Endothelial cell (in vitro differentiated cells): ENCODE measurements around the gene TYRO3. TPM values are rescaled to one million over a fixed set of nuclear protein-coding genes. Genes with fewer than 3 reads are reported as not detected.
"Not testable (repeated sequence)": the region's sequence is repeated elsewhere in the genome, so short reads cannot be mapped to it uniquely, and the experiment has no call there.

Experiments used
- DNase-seq: peaks from one replicate; pipeline ENCODE4 v3.0.0; 2021; ENCODE audit warnings: low spot score
- H3K27ac Mint-ChIP-seq: one replicate; pipeline ENCODE4 v1.8.0; 2021; ENCODE audit warnings: mixed read lengths, inconsistent platforms; ENCODE audit not compliant: unreplicated experiment
- H3K27me3 Mint-ChIP-seq: one replicate; pipeline ENCODE4 v1.8.0; 2021; ENCODE audit warnings: mild to moderate bottlenecking, moderate library complexity, mixed read lengths, inconsistent platforms; ENCODE audit not compliant: unreplicated experiment
- H3K36me3 Mint-ChIP-seq: one replicate; pipeline ENCODE4 v1.8.0; 2021; ENCODE audit warnings: mild to moderate bottlenecking, low read depth, mixed read lengths, inconsistent platforms; ENCODE audit not compliant: unreplicated experiment
- H3K4me1 Mint-ChIP-seq: one replicate; pipeline ENCODE4 v1.8.0; 2021; ENCODE audit warnings: mild to moderate bottlenecking, mixed read lengths, inconsistent platforms; ENCODE audit not compliant: unreplicated experiment
- H3K4me3 Mint-ChIP-seq: one replicate; pipeline ENCODE4 v1.8.0; 2021; ENCODE audit warnings: mild to moderate bottlenecking, mixed read lengths, inconsistent platforms; ENCODE audit not compliant: unreplicated experiment
- H3K9me3 Mint-ChIP-seq: one replicate; pipeline ENCODE4 v1.8.0; 2021; ENCODE audit warnings: mixed read lengths, inconsistent platforms; ENCODE audit not compliant: unreplicated experiment
- total RNA-seq: library from RNA; stranded (reverse); fragmentation: NEBNext Ultra II Directional; extraction: Animal tissue kit (Norgen Biotek cat#: 25700); gene quantifications from one replicate; pipeline ENCODE4 v1.2.1, GENCODE V29; 2021; ENCODE audit not compliant: unreplicated experiment
- TF ChIP-seq, protein P1 (sequence below): fragments of 200-600 bp; sonication (generic); IDR thresholded peaks from one replicate; pipeline ENCODE4 v1.5.0; 2021; ENCODE audit warnings: antibody characterized with exemption; ENCODE audit not compliant: unreplicated experiment

TYRO3 gene
- total RNA-seq, 1 donor from 2014 or later = 115 TPM

DNA sequence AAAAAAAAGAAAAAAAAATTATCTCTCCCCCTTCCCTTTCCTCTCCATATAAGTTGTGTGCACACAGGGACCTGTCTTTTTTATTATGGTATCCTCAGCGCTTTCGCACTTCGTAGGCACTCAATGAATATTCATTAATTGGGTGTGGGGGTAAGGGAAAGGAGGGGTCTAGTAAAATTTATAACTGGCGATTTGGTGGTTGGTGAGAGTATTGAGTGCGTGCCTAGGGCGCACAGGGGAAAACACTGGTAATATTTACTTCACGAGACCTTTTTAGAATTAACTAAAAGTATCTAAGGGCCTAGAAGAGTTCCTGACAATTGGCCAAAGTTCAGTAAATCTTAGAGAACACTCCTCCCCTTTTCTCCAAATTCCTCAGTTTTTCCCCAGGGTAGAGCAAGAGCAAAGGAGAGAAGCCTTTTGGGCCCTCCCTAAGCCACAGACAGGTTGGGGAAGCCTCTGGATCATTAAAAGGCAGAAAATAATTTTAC, 25.7 kb downstream of the TYRO3 start:
- H3K27ac Mint-ChIP-seq = no peak overlapping the region
- TF ChIP-seq, protein P1, sequence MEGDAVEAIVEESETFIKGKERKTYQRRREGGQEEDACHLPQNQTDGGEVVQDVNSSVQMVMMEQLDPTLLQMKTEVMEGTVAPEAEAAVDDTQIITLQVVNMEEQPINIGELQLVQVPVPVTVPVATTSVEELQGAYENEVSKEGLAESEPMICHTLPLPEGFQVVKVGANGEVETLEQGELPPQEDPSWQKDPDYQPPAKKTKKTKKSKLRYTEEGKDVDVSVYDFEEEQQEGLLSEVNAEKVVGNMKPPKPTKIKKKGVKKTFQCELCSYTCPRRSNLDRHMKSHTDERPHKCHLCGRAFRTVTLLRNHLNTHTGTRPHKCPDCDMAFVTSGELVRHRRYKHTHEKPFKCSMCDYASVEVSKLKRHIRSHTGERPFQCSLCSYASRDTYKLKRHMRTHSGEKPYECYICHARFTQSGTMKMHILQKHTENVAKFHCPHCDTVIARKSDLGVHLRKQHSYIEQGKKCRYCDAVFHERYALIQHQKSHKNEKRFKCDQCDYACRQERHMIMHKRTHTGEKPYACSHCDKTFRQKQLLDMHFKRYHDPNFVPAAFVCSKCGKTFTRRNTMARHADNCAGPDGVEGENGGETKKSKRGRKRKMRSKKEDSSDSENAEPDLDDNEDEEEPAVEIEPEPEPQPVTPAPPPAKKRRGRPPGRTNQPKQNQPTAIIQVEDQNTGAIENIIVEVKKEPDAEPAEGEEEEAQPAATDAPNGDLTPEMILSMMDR = no peak

DNA sequence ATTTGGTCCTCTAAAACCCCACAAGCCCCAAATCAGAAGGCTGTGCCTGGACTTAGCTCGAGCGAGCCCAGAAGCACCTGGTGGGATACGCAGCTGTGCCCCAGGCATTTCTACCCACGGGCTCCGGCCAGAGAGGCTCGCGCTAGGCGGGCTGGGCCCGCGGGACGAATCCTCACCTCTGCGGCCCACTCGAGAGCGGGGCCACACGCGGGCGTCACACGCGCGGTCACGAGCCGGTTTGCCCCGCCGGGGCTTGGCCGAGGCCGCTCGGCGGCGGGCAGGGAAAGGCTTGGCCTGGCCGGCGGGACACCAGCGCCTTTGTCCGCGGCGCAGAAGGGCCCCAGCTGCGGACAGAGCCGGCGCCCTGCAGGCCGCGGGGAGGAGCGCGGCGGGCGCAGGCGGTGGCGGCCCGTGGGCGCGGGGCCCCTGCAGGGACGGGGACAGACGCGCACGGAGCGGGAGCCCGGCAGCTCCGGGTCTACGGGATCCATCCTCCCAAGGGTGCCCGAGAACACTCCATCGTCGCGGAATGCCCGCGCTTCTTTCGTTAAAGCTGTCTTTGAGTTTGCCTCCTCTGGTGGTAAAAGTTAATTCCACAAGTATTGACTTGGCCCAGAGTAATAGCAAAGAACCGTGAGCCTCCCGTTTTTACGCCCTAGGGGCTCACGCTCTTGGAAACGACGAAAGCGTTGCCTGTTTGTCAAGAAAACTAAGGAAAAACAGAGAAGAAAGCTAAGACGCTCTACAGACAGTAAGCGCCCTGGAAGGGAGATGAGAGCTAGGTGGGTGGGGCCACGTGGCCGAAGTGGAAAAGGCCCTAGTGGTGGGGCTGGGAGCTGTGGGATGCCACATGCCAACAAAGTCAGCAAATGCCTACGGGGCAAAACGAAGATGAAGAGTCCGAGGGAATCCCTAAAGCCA, 26.4 kb downstream of the TYRO3 start:
- peak; percentile 52 for DNase-seq
- TF ChIP-seq, protein P1 = no peak
- peaks cover 3% of the 10 kb centered on the region for H3K27me3 Mint-ChIP-seq
- H3K4me3 Mint-ChIP-seq = peak overlapping the region; percentile 79
- no peak overlapping the region for H3K27ac Mint-ChIP-seq
- H3K36me3 Mint-ChIP-seq = peaks cover 3% of the 10 kb centered on the region
- H3K9me3 Mint-ChIP-seq = no peaks in the 10 kb centered on the region
- peaks cover 6% of the 10 kb centered on the region for H3K4me1 Mint-ChIP-seq

More for the DNA sequence above, 25.7 kb downstream of the TYRO3 start:
- H3K4me1 Mint-ChIP-seq = peaks cover 6% of the 10 kb centered on the region
- H3K9me3 Mint-ChIP-seq = no peaks in the 10 kb centered on the region
- H3K27me3 Mint-ChIP-seq = peaks cover 3% of the 10 kb centered on the region
- DNase-seq = no peak
- peaks cover 3% of the 10 kb centered on the region for H3K36me3 Mint-ChIP-seq
- H3K4me3 Mint-ChIP-seq = peak overlapping the region; percentile 81

DNA sequence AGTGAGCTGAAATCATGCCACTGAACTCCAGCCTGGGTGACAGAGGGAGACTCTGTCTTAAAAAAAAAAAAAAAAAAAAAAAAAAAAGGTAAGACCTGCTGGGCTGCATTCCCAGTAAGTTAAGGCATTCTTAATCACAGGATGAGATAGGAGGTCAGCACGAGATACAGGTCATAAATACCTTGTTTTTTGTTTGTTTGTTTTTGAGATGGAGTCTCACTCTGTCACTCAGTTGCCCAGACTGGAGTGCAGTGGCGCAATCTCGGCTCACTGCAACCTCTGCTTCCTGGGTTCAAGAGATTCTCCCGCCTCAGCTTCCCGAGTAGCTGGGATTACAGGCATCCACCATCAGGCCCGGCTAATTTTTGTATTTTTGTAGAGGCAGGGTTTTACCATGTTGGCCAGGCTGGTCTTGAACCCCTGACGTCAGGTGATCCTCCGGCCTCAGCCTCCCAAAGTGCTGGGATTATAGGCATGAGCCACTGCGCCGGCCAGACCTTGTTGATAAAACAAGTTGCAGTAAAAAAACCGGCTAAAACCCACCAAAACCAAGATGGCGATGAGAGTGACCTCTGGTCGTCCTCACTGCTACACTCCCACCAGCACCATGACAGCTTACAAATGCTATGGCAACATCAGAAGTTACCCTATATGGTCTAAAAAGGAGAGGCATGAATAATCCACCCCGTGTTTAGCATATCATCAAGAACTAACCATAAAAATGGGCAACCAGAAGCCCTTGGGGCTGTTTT, 27.7 kb downstream of the TYRO3 start:
- not testable (repeated sequence) for H3K4me3 Mint-ChIP-seq, H3K4me1 Mint-ChIP-seq, H3K27me3 Mint-ChIP-seq, H3K9me3 Mint-ChIP-seq, H3K36me3 Mint-ChIP-seq, H3K27ac Mint-ChIP-seq, DNase-seq

DNA sequence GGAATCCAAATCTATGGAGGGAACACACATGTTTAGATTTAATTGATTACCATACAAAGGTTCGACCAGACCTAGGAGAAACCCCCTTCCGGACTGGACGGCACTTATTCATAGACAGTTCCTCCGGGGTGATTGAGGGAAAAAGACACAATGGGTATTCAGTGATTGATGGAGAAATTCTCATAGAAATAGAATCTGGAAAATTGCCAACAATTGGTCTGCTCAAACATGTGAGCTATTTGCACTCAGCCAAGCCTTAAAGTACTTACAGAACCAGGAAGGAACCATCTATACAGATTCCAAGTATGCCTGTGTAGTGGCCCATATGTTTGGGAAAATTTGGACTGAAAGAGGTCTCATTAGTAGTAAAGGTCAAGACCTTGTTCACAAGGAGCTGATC, 30.0 kb downstream of the TYRO3 start:
- H3K27ac Mint-ChIP-seq, H3K27me3 Mint-ChIP-seq, H3K36me3 Mint-ChIP-seq, H3K4me1 Mint-ChIP-seq, H3K4me3 Mint-ChIP-seq, DNase-seq, H3K9me3 Mint-ChIP-seq: not testable (repeated sequence)

DNA sequence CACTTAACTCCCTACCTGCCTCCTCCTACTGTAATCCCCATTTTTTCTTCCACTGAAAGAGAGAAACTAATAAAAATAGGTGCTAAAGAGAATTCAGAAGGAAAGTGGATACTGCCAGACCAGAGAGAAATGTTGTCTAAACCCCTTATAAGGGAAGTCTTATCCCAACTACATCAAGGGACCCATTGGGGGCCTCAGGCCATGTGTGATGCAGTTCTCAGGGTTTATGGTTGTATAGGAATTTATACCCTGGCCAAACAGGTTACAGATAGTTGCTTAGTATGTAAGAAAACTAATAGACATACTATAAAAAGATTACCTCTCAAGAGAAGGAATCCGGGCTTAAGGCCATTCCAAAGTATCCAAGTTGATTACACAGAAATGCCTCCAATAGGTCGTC, 30.6 kb downstream of the TYRO3 start:
- DNase-seq, H3K36me3 Mint-ChIP-seq, H3K27me3 Mint-ChIP-seq, H3K9me3 Mint-ChIP-seq, H3K4me3 Mint-ChIP-seq, H3K27ac Mint-ChIP-seq, H3K4me1 Mint-ChIP-seq: not testable (repeated sequence)

DNA sequence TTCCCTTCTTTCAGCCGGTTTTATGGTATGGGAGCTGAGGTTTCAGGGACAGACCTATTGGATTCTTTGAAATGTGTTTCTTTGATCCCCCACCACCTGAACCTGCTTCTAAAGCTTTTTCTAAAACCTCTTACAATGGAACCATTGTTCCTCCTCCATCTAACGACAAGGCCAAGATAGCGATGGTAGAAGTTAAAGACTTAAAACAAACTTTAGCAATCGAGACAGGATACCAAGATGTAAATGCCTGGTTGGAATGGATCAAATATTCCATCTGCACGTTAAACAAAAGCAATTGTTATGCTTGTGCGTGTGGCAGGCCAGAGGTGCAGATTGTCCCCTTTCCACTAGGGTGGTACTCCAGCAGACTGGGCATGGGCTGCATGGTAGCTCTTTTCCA, 32.2 kb downstream of the TYRO3 start:
- not testable (repeated sequence) for H3K9me3 Mint-ChIP-seq, H3K4me3 Mint-ChIP-seq

DNA sequence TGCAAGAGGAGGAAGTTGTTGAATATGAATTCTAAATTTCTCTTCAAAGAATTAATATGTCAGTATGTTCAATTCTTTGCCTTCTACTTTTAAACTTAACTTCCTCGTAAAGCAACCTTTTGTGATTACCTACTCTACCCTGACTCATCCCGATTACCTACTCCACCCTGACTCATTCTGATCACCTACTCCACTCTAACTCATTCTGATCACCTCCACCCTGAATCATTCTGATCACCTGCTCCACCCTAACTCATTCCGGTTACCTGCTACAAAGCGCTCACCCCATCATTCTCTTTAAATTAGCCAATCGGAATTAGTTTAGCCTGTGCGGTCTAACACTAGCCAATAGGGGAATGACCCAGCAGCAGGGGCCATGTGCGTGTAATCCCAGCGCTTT, 33.7 kb downstream of the TYRO3 start:
- not testable (repeated sequence) for H3K27me3 Mint-ChIP-seq, H3K36me3 Mint-ChIP-seq, H3K4me3 Mint-ChIP-seq, H3K9me3 Mint-ChIP-seq, H3K27ac Mint-ChIP-seq, H3K4me1 Mint-ChIP-seq, DNase-seq

More for the DNA sequence above, 32.2 kb downstream of the TYRO3 start:
- H3K27ac Mint-ChIP-seq, H3K36me3 Mint-ChIP-seq, H3K4me1 Mint-ChIP-seq, H3K27me3 Mint-ChIP-seq, DNase-seq: not testable (repeated sequence)
